PC-3 (cell line): ENCODE measurements around the gene ELF4.

Source experiments
- CTCF ChIP-seq: fragments of 300-600 bp; sonication (generic); conservative IDR thresholded peaks from 2 replicates; pipeline ENCODE4 v1.5.1; 2017; ENCODE audit warnings: antibody characterized with exemption, low read depth, mild to moderate bottlenecking, low read length
- EZH2 ChIP-seq: fragments of 300-600 bp; sonication (generic); IDR thresholded peaks from one replicate; pipeline ENCODE4 v1.6.1; 2017; ENCODE audit warnings: antibody characterized with exemption, mild to moderate bottlenecking, low read length; ENCODE audit not compliant: unreplicated experiment
- EZH2phosphoT487 ChIP-seq: fragments of 300-600 bp; sonication (generic); IDR thresholded peaks from 2 replicates; pipeline ENCODE4 v1.6.1; 2018; ENCODE audit warnings: mild to moderate bottlenecking, antibody characterized with exemption, low read length, borderline replicate concordance

- no peak for TF ChIP-seq CTCF
- TF ChIP-seq EZH2, result no peak
- TF ChIP-seq EZH2phosphoT487, result no peak
Measured at GRCh38 chrX:130080791-130081367, 29.4 kb downstream of the ELF4 start.
